ENCODE measurements around the gene LRP1. TPM values are rescaled to one million over a fixed set of nuclear protein-coding genes. Genes with fewer than 3 reads are reported as not detected.
A peak's percentile ranks its signal among the peaks of the same experiment; 100 is the strongest.

The LRP1 gene
- total and polyA plus RNA-seq, 2 of the 13 experiments (the other 11 are each of a cell fraction or from before 2014, with no cell fraction given): 14.7 to 30.8 TPM

DNA sequence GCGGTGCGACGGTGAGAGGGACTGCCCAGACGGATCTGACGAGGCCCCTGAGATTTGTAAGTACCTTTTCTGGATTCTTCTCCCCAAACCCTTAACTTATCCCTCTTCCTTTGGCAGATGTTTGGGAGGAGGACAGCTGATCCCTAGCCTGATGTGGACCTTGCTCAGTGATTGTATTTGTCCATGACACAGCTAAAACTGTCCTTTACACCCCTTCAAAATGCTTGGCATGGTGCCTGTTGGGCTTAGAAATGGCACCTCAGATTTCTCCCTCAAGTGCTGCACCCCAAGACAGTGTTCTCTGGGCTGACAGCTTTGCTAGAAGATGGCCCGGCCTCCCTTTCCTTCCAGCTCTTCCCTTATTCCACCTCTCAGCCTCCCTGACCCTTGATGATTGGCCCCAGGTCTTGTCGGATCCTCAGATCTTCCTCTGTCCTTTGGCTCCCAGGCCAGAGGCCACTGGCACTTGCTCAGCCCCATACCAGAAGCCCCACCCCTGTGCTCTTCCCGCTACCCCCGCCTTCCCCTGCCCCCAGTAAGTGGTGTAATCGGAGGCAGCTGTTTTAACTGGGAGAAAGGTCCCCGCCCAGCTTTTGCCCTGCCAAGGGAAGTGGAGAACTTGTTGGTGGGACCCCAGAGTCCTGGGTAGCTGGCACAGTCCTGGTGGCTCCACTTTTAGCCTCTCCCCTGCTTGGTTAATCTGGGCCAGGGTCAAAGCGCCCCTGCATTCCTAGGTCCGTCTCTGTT is 10.4 kb downstream of the LRP1 start (continued):
- TF ChIP-seq, protein P1, sequence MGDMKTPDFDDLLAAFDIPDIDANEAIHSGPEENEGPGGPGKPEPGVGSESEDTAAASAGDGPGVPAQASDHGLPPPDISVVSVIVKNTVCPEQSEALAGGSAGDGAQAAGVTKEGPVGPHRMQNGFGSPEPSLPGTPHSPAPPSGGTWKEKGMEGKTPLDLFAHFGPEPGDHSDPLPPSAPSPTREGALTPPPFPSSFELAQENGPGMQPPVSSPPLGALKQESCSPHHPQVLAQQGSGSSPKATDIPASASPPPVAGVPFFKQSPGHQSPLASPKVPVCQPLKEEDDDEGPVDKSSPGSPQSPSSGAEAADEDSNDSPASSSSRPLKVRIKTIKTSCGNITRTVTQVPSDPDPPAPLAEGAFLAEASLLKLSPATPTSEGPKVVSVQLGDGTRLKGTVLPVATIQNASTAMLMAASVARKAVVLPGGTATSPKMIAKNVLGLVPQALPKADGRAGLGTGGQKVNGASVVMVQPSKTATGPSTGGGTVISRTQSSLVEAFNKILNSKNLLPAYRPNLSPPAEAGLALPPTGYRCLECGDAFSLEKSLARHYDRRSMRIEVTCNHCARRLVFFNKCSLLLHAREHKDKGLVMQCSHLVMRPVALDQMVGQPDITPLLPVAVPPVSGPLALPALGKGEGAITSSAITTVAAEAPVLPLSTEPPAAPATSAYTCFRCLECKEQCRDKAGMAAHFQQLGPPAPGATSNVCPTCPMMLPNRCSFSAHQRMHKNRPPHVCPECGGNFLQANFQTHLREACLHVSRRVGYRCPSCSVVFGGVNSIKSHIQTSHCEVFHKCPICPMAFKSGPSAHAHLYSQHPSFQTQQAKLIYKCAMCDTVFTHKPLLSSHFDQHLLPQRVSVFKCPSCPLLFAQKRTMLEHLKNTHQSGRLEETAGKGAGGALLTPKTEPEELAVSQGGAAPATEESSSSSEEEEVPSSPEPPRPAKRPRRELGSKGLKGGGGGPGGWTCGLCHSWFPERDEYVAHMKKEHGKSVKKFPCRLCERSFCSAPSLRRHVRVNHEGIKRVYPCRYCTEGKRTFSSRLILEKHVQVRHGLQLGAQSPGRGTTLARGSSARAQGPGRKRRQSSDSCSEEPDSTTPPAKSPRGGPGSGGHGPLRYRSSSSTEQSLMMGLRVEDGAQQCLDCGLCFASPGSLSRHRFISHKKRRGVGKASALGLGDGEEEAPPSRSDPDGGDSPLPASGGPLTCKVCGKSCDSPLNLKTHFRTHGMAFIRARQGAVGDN (CRISPR knock-in tag; IDR thresholded peaks at IDR 0.05): peak; percentile 76
- TF ChIP-seq ZNF589 (CRISPR knock-in tag; conservative IDR thresholded peaks at IDR 0.05): no peak
- peak; percentile 77; the same call in 1 of the 2 replicates for TF ChIP-seq RXRA (CRISPR knock-in tag; IDR thresholded peaks at IDR 0.05)
- no peak for TF ChIP-seq TAF15 (IDR thresholded peaks at IDR 0.05; ENCODE audit: low read depth, low read length, poor library complexity, severe bottlenecking)
- TF ChIP-seq, protein P2, sequence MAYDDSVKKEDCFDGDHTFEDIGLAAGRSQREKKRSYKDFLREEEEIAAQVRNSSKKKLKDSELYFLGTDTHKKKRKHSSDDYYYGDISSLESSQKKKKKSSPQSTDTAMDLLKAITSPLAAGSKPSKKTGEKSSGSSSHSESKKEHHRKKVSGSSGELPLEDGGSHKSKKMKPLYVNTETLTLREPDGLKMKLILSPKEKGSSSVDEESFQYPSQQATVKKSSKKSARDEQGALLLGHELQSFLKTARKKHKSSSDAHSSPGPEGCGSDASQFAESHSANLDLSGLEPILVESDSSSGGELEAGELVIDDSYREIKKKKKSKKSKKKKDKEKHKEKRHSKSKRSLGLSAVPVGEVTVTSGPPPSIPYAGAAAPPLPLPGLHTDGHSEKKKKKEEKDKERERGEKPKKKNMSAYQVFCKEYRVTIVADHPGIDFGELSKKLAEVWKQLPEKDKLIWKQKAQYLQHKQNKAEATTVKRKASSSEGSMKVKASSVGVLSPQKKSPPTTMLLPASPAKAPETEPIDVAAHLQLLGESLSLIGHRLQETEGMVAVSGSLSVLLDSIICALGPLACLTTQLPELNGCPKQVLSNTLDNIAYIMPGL (CRISPR knock-in tag; IDR thresholded peaks at IDR 0.05; ENCODE audit: borderline replicate concordance in 1 of 2, low read depth in 1 of 2): 0 out of 4 replicates have a peak, but pooled peaks of 1 of the 2 experiments have one; percentile 12
- no peak for TF ChIP-seq ELF4 (CRISPR knock-in tag; IDR thresholded peaks at IDR 0.05; ENCODE audit: borderline replicate concordance)
- TF ChIP-seq SOX5 (CRISPR knock-in tag; IDR thresholded peaks at IDR 0.05; ENCODE audit: borderline replicate concordance): peak; percentile 54; the same call in 1 of the 2 replicates
- TF ChIP-seq, protein P3, sequence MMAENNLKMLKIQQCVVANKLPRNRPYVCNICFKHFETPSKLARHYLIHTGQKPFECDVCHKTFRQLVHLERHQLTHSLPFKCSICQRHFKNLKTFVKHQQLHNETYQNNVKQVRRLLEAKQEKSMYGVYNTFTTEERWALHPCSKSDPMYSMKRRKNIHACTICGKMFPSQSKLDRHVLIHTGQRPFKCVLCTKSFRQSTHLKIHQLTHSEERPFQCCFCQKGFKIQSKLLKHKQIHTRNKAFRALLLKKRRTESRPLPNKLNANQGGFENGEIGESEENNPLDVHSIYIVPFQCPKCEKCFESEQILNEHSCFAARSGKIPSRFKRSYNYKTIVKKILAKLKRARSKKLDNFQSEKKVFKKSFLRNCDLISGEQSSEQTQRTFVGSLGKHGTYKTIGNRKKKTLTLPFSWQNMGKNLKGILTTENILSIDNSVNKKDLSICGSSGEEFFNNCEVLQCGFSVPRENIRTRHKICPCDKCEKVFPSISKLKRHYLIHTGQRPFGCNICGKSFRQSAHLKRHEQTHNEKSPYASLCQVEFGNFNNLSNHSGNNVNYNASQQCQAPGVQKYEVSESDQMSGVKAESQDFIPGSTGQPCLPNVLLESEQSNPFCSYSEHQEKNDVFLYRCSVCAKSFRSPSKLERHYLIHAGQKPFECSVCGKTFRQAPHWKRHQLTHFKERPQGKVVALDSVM (CRISPR knock-in tag; IDR thresholded peaks at IDR 0.05): peak; percentile 60; the same call in 1 of the 2 replicates
- no peak for TF ChIP-seq ONECUT2 (CRISPR knock-in tag; IDR thresholded peaks at IDR 0.05)
- TF ChIP-seq ZSCAN25 (CRISPR knock-in tag; IDR thresholded peaks at IDR 0.05): peak; percentile 92
- no peak for TF ChIP-seq ZNF430 (CRISPR knock-in tag; IDR thresholded peaks at IDR 0.05)
- TF ChIP-seq, protein P4, sequence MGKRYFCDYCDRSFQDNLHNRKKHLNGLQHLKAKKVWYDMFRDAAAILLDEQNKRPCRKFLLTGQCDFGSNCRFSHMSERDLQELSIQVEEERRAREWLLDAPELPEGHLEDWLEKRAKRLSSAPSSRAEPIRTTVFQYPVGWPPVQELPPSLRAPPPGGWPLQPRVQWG (CRISPR knock-in tag; IDR thresholded peaks at IDR 0.05; ENCODE audit: borderline replicate concordance, low read depth): no peak
- TF ChIP-seq, protein P5, sequence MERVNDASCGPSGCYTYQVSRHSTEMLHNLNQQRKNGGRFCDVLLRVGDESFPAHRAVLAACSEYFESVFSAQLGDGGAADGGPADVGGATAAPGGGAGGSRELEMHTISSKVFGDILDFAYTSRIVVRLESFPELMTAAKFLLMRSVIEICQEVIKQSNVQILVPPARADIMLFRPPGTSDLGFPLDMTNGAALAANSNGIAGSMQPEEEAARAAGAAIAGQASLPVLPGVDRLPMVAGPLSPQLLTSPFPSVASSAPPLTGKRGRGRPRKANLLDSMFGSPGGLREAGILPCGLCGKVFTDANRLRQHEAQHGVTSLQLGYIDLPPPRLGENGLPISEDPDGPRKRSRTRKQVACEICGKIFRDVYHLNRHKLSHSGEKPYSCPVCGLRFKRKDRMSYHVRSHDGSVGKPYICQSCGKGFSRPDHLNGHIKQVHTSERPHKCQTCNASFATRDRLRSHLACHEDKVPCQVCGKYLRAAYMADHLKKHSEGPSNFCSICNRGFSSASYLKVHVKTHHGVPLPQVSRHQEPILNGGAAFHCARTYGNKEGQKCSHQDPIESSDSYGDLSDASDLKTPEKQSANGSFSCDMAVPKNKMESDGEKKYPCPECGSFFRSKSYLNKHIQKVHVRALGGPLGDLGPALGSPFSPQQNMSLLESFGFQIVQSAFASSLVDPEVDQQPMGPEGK (CRISPR knock-in tag; IDR thresholded peaks at IDR 0.05): peak; percentile 84
- peak; percentile 40; the same call in 1 of the 2 replicates for TF ChIP-seq TCF7L2 (IDR thresholded peaks at IDR 0.05; ENCODE audit: low read depth, low read length)

All from HepG2 (cell line).